Large intestine (tissue), 3 donors: ENCODE results near the gene C1QTNF8. TPM values are rescaled to one million over a fixed set of nuclear protein-coding genes. Genes with fewer than 3 reads are reported as not detected.

Experiments
- DNase-seq, 2 donors: peaks; one replicate each; pipeline versions ENCODE4 v3.0.0 to v3.0.0-alpha.2; 2013
- H3K27ac ChIP-seq: one replicate; pipeline ENCODE4 v1.5.1; 2013; ENCODE audit warnings: low read length
- H3K27me3 ChIP-seq: 2 replicates; pipeline ENCODE4 v1.6.1; 2013; ENCODE audit warnings: low read length; ENCODE audit not compliant: control insufficient read depth, insufficient read depth
- H3K36me3 ChIP-seq: 2 replicates; pipeline ENCODE4 v1.6.1; 2013; ENCODE audit warnings: low read length; ENCODE audit not compliant: control insufficient read depth, insufficient read depth
- H3K4me1 ChIP-seq: one replicate; pipeline ENCODE4 v1.6.1; 2013; ENCODE audit warnings: low read length; ENCODE audit not compliant: control insufficient read depth, insufficient read depth
- H3K4me3 ChIP-seq: one replicate; pipeline ENCODE4 v1.5.1; 2013; ENCODE audit warnings: low read length
- H3K9me3 ChIP-seq: one replicate; pipeline ENCODE4 v1.6.1; 2013; ENCODE audit warnings: mild to moderate bottlenecking, low read depth, low read length, moderate library complexity; ENCODE audit not compliant: control insufficient read depth
- WGBS: methylation state at CpG from one replicate; pipeline ENCODE4 v1.1.5; 2013; ENCODE audit warnings: low lambda C conversion rate; ENCODE audit not compliant: insufficient coverage; 5-methylcytosine and 5-hydroxymethylcytosine counted together
- polyA plus RNA-seq: library from polyadenylated mRNA; unstranded; fragments of 120-200 nt; gene quantifications from one replicate; pipeline ENCODE4 v1.2.1, GENCODE V29; 2013

Gene C1QTNF8
- polyA plus RNA-seq, 1 donor, result 0.03 TPM

- Histone ChIP-seq H3K9me3 (peaks cover 6% of the 10 kb centered on the region), H3K4me3 (no peak overlapping the region), H3K36me3 (no peaks in the 10 kb centered on the region), H3K27me3 (peaks cover 5% of the 10 kb centered on the region), H3K27ac (no peak overlapping the region), H3K4me1 (peaks cover 10% of the 10 kb centered on the region)
- DNase-seq, result no peak
- no CpG with 5 or more reads among the region's 16 CpGs for WGBS
Measured at GRCh38 chr16:1127101-1127500, 31.1 kb upstream of the C1QTNF8 start.

GRCh38 chr16:1126586-1126985, 30.5 kb upstream of the C1QTNF8 start:
- no peak for DNase-seq
- H3K9me3 ChIP-seq, result peaks cover 6% of the 10 kb centered on the region
- no CpG with 5 or more reads among the region's 10 CpGs for WGBS
- H3K27ac ChIP-seq, result no peak overlapping the region
- peaks cover 10% of the 10 kb centered on the region for H3K4me1 ChIP-seq
- H3K36me3 ChIP-seq, result no peaks in the 10 kb centered on the region
- H3K27me3 ChIP-seq, result peaks cover 5% of the 10 kb centered on the region
- H3K4me3 ChIP-seq, result no peak overlapping the region

- Histone ChIP-seq H3K27me3 (peaks cover 5% of the 10 kb centered on the region), H3K27ac (peak overlapping the region; percentile 31), H3K9me3 (peaks cover 6% of the 10 kb centered on the region), H3K4me3 (no peak overlapping the region), H3K36me3 (no peaks in the 10 kb centered on the region), H3K4me1 (peaks cover 10% of the 10 kb centered on the region)
- no peak for DNase-seq
- WGBS, result no CpG with 5 or more reads among the region's 17 CpGs
Measured at GRCh38 chr16:1126044-1126443, 30.0 kb upstream of the C1QTNF8 start.

GRCh38 chr16:1125471-1125870, 29.4 kb upstream of the C1QTNF8 start:
- H3K9me3 ChIP-seq, result peaks cover 6% of the 10 kb centered on the region
- no peak overlapping the region for H3K4me3 ChIP-seq
- H3K4me1 ChIP-seq, result peaks cover 10% of the 10 kb centered on the region
- no peaks in the 10 kb centered on the region for H3K36me3 ChIP-seq
- DNase-seq, result peak; percentile 66 to 70
- WGBS, result no CpG with 5 or more reads among the region's 18 CpGs
- H3K27me3 ChIP-seq, result peaks cover 5% of the 10 kb centered on the region
- peak overlapping the region; percentile 31 for H3K27ac ChIP-seq

GRCh38 chr16:1124795-1125194, 28.8 kb upstream of the C1QTNF8 start:
- WGBS, result no CpG with 5 or more reads among the region's 11 CpGs
- peaks cover 5% of the 10 kb centered on the region for H3K27me3 ChIP-seq

GRCh38 chr16:1124291-1124690, 28.2 kb upstream of the C1QTNF8 start:
- Histone ChIP-seq H3K9me3 (no peaks in the 10 kb centered on the region), H3K27ac (no peak overlapping the region), H3K27me3 (peaks cover 5% of the 10 kb centered on the region), H3K4me1 (peaks cover 10% of the 10 kb centered on the region), H3K4me3 (no peak overlapping the region), H3K36me3 (no peaks in the 10 kb centered on the region)
- WGBS, result no CpG with 5 or more reads among the region's 18 CpGs
- no peak for DNase-seq

More at GRCh38 chr16:1124795-1125194, 28.8 kb upstream of the C1QTNF8 start:
- Histone ChIP-seq H3K27ac (no peak overlapping the region), H3K36me3 (no peaks in the 10 kb centered on the region), H3K4me3 (no peak overlapping the region), H3K4me1 (peaks cover 10% of the 10 kb centered on the region), H3K9me3 (peaks cover 3% of the 10 kb centered on the region)
- DNase-seq, result no peak

- H3K9me3 ChIP-seq, result no peaks in the 10 kb centered on the region
- DNase-seq, result no peak
- H3K27me3 ChIP-seq, result peaks cover 5% of the 10 kb centered on the region
- no peaks in the 10 kb centered on the region for H3K36me3 ChIP-seq
- peaks cover 10% of the 10 kb centered on the region for H3K4me1 ChIP-seq
- no peak overlapping the region for H3K27ac ChIP-seq
- no CpG with 5 or more reads among the region's 21 CpGs for WGBS
- no peak overlapping the region for H3K4me3 ChIP-seq
Measured at GRCh38 chr16:1123525-1124230, 27.6 kb upstream of the C1QTNF8 start.

- Histone ChIP-seq H3K9me3 (no peaks in the 10 kb centered on the region), H3K36me3 (no peaks in the 10 kb centered on the region), H3K4me3 (no peak overlapping the region), H3K27me3 (peaks cover 5% of the 10 kb centered on the region), H3K27ac (no peak overlapping the region), H3K4me1 (peaks cover 10% of the 10 kb centered on the region)
- no CpG with 5 or more reads among the region's 14 CpGs for WGBS
- no peak for DNase-seq
Measured at GRCh38 chr16:1122398-1122765, 26.3 kb upstream of the C1QTNF8 start.

GRCh38 chr16:1121601-1122397, 25.8 kb upstream of the C1QTNF8 start:
- H3K9me3 ChIP-seq, result no peaks in the 10 kb centered on the region
- WGBS, result no CpG with 5 or more reads among the region's 30 CpGs
- no peak for DNase-seq
- H3K36me3 ChIP-seq, result no peaks in the 10 kb centered on the region
- peaks cover 2% of the 10 kb centered on the region for H3K27me3 ChIP-seq
- no peak overlapping the region for H3K4me3 ChIP-seq
- no peak overlapping the region for H3K27ac ChIP-seq
- H3K4me1 ChIP-seq, result peaks cover 10% of the 10 kb centered on the region

- Histone ChIP-seq H3K9me3 (no peaks in the 10 kb centered on the region), H3K36me3 (no peaks in the 10 kb centered on the region), H3K27me3 (no peaks in the 10 kb centered on the region), H3K4me1 (peaks cover 10% of the 10 kb centered on the region), H3K4me3 (no peak overlapping the region), H3K27ac (no peak overlapping the region)
- no CpG with 5 or more reads among the region's 23 CpGs for WGBS
- no peak for DNase-seq
Measured at GRCh38 chr16:1121009-1121408, 25.0 kb upstream of the C1QTNF8 start.
